ENCODE results near the gene CCR8.

DNA sequence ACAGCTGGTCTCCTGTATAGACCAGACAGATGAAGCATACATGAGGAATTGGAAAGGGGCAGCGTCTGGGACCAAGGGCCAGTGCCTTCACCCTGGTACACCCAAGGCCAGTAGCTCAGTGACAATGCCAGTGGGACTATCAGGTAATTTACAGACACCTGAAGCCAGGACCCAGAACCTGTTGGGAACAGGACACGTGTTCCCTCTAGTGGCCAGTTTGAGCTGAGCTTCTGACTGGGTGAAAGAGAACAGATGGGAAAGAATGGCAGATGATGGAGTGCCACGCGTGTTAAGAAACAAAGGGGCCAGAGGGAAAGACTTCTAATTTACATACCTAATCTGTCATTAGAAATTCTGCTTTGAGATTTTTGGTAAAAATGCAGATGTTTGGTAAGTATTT lies 48.6 kb downstream of the CCR8 start:
- TF ChIP-seq, protein P1, sequence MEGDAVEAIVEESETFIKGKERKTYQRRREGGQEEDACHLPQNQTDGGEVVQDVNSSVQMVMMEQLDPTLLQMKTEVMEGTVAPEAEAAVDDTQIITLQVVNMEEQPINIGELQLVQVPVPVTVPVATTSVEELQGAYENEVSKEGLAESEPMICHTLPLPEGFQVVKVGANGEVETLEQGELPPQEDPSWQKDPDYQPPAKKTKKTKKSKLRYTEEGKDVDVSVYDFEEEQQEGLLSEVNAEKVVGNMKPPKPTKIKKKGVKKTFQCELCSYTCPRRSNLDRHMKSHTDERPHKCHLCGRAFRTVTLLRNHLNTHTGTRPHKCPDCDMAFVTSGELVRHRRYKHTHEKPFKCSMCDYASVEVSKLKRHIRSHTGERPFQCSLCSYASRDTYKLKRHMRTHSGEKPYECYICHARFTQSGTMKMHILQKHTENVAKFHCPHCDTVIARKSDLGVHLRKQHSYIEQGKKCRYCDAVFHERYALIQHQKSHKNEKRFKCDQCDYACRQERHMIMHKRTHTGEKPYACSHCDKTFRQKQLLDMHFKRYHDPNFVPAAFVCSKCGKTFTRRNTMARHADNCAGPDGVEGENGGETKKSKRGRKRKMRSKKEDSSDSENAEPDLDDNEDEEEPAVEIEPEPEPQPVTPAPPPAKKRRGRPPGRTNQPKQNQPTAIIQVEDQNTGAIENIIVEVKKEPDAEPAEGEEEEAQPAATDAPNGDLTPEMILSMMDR (IDR thresholded peaks at IDR 0.05), result no peak
- TF ChIP-seq POLR2A (IDR thresholded peaks at IDR 0.05), result no peak
